ENCODE data around the gene HUWE1.

HUWE1 gene

DNA sequence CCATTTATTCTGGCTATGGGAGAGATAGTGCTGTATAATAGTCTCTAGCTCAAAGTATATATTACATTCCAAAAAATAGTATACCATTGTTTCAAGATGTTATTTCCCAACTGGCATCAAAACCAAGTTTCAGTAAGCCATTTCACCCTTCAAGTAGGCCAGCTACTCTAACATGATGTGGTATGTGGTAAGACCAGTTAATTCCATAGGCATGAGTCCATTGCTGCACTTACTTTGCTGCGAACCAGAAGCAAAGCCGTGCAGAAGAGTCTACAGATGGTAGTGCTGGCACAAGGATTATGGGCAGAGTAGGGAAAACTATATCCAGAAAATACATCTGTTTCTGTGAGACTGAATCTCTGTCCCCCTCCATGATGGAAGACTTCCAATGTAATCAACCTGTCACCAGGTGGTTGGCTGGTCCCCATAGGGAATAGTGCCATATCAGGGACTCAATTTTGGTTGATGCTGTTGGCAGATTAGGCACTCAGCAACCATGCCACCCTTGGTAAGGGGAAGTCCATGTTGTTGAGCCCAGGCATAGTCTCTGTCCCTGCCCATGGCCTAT lies 202.6 kb downstream of the HUWE1 start:
- no peak for TF ChIP-seq YY1 (IDR thresholded peaks at IDR 0.05; ENCODE audit: low read depth)
- TF ChIP-seq, protein P1, sequence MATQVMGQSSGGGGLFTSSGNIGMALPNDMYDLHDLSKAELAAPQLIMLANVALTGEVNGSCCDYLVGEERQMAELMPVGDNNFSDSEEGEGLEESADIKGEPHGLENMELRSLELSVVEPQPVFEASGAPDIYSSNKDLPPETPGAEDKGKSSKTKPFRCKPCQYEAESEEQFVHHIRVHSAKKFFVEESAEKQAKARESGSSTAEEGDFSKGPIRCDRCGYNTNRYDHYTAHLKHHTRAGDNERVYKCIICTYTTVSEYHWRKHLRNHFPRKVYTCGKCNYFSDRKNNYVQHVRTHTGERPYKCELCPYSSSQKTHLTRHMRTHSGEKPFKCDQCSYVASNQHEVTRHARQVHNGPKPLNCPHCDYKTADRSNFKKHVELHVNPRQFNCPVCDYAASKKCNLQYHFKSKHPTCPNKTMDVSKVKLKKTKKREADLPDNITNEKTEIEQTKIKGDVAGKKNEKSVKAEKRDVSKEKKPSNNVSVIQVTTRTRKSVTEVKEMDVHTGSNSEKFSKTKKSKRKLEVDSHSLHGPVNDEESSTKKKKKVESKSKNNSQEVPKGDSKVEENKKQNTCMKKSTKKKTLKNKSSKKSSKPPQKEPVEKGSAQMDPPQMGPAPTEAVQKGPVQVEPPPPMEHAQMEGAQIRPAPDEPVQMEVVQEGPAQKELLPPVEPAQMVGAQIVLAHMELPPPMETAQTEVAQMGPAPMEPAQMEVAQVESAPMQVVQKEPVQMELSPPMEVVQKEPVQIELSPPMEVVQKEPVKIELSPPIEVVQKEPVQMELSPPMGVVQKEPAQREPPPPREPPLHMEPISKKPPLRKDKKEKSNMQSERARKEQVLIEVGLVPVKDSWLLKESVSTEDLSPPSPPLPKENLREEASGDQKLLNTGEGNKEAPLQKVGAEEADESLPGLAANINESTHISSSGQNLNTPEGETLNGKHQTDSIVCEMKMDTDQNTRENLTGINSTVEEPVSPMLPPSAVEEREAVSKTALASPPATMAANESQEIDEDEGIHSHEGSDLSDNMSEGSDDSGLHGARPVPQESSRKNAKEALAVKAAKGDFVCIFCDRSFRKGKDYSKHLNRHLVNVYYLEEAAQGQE (IDR thresholded peaks at IDR 0.05; ENCODE audit: low read depth) = no peak
- TF ChIP-seq, protein P2, sequence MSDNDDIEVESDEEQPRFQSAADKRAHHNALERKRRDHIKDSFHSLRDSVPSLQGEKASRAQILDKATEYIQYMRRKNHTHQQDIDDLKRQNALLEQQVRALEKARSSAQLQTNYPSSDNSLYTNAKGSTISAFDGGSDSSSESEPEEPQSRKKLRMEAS (IDR thresholded peaks at IDR 0.05) = no peak
- no peak for TF ChIP-seq NFIC (IDR thresholded peaks at IDR 0.05)
- TF ChIP-seq, protein P3, sequence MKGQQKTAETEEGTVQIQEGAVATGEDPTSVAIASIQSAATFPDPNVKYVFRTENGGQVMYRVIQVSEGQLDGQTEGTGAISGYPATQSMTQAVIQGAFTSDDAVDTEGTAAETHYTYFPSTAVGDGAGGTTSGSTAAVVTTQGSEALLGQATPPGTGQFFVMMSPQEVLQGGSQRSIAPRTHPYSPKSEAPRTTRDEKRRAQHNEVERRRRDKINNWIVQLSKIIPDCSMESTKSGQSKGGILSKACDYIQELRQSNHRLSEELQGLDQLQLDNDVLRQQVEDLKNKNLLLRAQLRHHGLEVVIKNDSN (IDR thresholded peaks at IDR 0.05) = no peak
- no peak for TF ChIP-seq EGR1 (IDR thresholded peaks at IDR 0.05)
- TF ChIP-seq TCF12 (IDR thresholded peaks at IDR 0.05; ENCODE audit: low read depth) = no peak
- TF ChIP-seq ZBTB7A (IDR thresholded peaks at IDR 0.05; ENCODE audit: low read depth) = no peak
- no peak for TF ChIP-seq TEAD4 (IDR thresholded peaks at IDR 0.05)

DNA sequence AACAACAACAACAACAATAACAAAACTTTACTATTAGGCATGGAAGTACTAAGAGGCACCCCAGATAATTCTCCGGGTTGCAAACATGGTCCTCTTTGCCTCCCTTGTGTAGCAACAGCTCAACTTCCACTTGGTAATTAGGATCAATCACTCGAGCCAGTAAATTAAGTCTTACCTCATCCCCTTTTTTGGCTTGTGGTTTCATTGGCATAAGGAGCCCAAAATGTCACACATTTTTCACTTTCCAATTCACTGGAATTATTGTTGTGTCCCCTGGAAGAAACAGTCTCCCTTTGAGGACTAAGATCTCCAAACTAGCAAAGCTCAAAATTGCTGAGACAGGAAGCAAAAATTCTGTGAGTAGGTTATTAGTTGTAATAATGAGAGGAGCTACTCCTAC lies 203.1 kb downstream of the HUWE1 start:
- TF ChIP-seq CREB1 (IDR thresholded peaks at IDR 0.05; ENCODE audit: low read depth) (no peak), EP300 (IDR thresholded peaks at IDR 0.05; ENCODE audit: borderline replicate concordance) (no peak), TAF1 (IDR thresholded peaks at IDR 0.05; ENCODE audit: low read depth) (no peak), TCF12 (IDR thresholded peaks at IDR 0.05; ENCODE audit: low read depth) (no peak), TEAD4 (IDR thresholded peaks at IDR 0.05) (no peak), EGR1 (IDR thresholded peaks at IDR 0.05) (no peak)
- TF ChIP-seq, protein P2 (IDR thresholded peaks at IDR 0.05) = no peak
- TF ChIP-seq, protein P3 (IDR thresholded peaks at IDR 0.05) = no peak
